NCI-H748 (cell line): Measurements from ENCODE around the gene FBF1.

Source experiments
- DNase-seq: peaks from one replicate; lab custom pipeline; 2025; ENCODE audit not compliant: unreplicated experiment; lab: John Stamatoyannopoulos, UW

FBF1 gene

DNA sequence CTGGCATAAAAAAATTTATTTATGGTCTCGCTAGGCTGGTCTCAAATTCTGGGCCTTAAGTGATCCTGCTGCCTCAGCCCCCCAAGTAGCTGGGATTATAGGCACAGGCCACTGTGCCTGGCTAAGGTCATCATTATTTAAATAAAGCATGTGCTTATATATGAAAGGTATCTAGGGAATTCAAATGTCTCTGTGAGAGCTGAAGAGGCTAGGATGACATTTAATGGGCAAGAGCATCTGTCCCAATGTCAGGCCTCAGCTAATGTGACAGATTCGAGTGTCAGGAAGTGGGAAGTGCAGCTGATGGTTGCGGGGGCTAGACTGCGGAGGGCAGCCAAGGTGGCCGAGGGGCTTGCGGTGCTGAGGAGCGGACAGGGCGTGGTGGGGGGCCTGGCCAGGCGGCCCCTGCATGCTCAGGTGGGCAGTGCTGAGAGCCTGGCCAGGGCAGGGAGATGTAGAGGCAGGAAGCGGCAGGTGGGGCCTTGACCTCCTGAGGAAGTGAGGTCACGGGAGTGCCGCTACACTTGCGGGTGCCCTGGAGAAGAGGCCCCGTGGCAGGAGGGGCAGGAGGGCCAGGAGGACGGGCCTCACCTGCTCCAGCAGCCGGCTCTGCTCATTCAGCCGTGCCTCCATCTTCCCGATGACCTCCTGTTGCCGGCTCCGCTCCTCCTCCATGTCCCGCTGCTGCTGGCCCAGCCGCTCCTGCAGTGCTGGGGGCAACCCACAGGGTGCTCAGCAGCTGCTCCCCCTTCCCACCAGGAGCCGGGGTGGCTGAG lies 23.5 kb downstream of the FBF1 start:
- no peak for DNase-seq

DNA sequence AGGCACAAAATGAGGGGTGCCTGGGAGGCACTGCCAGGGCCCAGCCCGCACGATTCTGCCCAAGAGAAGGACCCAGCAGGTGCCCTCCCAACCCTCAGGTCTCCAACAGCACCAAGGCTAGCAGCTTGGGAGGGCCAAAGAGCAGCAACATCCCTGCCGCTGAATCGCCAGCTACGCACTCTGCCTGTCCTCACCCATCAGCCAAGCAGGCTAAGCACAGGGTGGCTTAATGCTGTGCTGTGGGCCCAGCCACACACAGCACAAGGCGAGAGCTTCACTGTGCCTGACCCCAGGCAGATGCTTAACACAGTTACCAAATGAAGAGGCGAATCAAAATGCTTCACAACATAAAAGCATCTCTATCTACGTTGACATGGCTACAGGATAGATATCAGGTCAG lies 25.6 kb downstream of the FBF1 start:
- DNase-seq, result no peak

DNA sequence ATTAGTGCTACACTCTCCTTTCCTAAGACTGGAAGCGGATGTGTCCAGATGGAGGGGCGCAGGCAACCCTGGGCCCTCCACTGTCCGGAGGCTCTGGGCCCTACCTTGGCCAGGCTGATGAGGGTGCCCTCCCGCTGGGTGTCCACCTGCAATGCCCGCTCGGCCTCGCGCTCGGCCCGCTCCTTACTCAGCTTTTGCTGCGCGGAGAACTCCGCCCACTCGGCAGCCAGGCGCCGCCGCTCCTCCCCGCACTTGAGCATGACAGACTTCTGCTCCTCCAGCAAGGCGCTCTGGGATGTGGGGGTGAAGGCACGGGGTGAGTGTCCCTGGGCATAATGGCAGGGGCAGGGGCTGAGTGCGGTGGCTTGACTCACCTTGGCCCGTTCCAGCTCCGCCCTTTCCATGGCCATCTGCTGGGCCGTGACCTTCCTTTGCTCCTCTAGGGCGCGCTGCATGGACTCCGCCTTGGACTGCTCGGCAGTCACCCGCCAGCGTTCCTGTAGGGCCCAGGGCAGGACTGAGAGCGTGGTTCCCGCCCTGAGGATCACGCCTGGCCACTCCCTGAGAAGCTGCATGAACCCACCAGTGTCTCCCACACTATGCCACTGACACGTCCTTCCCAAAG lies 26.1 kb downstream of the FBF1 start:
- DNase-seq, result no peak

DNA sequence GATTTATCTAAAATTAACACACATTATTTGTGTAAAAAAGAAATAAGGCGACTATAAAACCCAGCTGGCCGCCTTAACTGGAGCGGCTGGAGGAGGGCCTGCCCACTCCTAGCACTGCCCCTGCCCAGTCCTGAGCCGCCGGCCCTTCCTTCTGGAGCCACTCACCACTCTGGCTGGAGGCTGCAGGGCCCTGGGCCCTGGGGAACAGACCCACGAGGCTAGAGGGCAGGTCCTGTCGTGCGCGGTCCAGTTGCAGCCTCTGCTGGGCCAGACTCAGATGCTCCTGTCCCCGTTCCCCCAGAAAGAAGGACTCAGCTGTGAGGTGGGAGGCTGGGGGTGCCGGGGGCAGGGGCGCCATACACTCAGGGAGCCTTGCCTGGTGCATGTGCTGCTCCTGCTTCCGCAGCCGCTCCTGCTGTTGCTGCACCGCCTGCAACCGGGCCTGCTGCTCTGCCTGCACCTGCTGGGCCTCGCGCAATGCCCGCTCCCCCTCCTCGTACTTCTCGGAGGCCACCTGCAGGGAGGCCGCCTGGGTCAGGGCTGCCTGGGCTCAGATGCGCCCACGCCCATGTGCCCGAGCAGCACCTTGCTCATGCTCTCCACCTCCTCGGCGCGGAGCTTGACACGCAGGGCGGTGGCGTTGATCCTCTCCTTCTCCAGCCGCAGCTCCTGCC lies 27.2 kb downstream of the FBF1 start:
- no peak for DNase-seq

DNA sequence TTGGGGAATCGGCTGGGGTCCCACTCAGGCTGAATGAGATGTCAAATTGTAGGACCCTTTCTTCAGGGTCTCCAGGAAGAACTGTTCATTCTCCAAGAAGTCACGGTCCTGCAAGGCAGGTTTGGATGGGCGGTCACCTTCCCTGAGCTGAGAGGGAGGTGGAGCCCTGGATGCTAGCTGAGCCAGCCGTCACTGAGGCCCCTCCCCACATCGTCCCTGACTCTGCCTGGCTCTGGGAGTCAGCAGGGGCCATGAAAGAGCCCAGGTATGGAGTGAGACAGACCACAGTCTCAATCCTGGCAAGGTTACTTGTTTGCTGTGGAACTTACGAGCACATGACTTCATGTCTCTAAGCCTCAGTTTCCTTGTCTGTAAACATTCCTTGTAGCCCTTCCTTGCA lies 30.1 kb downstream of the FBF1 start:
- DNase-seq, result no peak

DNA sequence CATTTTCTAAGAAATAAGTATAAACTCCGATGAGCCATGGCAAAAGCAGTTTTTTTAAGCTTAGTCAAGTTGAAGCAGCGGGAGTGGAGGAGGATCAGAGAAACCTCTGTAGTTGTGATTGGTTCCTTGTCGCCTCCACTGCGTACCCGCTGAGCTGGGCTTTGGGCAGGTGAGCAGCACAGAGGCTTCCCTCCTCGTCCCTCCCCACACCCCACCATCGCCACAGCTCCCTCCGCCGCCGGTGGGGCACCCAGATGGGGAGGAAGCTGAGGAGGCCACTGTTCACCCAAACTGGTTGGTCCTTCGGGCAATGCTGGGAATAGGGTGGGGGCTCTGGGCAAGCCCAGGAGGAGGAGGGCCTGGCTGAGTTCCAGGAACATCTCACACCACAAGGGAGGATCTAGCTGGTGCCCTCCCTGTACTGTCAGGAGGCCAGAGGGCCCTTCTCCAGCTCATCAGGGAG lies 31.0 kb downstream of the FBF1 start:
- peak; percentile 76 for DNase-seq

DNA sequence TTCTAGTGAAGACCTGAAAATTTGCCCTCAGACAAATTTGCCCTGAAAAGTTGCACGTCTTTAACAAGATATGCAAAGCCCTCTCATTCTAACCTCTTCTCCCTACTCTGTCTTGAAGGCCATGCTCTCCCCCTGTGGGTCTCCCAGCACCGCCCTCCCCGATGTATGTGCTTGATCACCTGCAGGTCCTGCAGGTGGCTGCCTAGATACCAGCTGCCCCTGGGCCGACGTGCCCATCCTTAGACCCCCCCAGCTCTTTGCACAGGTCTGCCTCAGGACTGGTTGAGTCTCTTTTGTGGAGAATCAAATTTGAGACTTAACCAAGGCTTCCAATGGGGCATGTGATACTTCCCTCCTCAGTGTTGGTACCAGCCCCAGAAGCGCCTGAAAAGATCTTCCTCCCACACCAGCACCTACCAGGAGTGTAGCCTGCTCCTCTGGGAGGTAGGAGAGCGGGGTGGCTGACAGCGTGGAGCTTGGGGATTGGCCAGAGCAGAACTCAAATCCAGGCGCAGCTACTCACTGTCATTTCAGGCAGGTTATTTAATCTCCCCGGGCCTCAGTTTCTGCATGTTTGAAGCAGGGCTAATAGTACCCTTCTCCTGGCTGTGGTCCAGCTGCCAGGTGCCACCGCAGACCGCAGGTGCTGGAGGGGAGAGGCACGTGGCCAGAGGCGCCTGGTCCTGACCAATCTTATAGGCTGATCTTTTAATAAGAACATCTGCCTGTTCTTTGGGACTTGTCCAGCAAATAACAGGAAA lies 31.6 kb downstream of the FBF1 start:
- peak; percentile 81 for DNase-seq

DNA sequence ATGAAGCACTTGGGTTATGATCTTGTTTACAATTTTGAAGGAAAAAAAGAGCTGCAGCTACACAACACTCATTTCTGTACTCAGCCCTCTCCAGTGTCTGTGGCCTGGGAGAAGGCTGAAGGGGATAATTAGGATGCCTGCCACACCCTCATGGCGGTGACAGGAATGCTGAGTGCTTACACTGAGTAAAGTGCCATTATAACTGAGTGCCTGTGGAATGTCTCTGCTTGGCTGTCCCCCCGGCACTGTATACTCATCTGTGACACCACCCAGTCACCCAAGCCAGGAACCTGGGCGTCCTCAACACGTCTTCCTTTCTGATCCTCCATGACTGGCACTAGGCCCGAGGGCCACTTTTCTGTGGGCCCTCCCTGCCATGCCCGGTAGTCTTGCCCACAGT lies 32.6 kb downstream of the FBF1 start:
- DNase-seq, result peak; percentile 55

DNA sequence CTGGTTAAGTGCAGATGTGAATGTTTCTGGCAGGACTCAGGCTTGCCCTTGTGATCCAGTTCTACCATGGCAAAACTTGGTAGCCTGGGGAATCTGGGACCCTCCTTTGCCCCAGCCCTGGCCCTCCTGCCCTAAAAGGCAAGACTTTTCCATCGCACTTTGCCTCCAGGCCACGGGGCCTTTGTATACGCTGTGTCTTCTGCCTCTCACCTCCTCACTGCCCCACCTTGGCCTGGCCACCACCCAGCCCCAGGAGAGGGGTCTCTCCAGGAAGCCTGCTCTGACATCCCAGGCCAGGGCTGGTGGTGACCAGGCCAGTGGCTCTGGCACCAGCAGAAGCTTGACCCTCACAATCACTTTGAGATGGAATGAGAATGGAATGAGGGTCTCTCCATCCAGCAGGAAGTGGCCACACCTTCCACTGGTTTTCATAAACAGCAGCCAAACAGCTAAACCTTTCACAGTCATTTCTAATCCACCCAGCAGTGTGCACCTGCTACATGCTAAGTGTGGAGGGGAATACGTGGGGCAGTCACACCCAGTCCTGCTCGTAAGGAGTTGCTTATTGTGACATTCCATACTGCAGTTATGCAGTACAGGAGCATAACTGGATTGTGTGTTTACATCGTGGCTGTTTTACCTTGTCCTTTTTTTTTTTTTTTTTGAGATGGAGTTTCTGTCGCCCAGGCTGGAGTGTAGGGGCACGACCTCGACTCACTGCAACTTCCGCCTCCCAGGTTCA lies 34.5 kb downstream of the FBF1 start:
- no peak for DNase-seq

DNA sequence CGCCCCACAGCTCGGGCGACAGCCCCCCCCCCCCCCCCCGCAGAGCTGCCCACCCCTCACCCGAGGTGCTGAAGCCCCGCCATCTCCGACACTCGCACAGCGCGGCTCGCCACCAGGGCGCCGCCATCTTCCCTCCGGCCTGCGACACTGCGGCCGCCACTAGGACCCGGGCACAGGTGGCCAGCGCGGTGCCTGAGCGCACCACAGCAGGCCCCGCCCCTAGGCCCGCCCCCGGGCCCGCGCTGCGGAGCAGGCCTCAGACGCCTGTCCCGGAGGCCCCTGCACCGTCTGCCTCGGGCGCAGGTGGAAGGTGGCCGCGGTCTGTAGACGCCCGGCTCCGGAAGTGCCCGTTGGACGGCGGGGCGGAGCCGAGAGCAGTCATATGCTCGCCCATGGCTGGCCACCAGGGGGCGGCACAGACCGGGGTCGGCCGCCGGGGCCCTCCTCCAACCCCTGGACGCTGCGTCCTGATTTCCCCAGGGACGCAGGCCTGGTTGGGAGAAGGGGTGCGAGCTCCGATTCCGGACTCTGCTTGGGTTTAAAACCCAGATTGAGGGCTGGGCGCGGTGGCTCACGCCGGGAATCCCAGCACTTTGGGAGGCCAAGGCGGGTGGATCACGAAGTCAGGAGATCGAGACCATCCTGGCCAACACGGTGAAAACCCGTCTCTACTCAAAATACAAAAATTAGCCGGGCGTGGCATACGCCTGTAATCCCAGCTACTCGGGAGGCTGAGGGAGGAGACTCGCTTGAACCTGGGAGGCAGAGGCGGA lies 35.9 kb downstream of the FBF1 start, which contains the start of gene MRPL38:
Gene MRPL38, minus strand, starts transcription at position 136 of the 773 bp plus-strand sequence. Its CDS starts 9 bp downstream, at position 127.
- DNase-seq, result peak; percentile 93

DNA sequence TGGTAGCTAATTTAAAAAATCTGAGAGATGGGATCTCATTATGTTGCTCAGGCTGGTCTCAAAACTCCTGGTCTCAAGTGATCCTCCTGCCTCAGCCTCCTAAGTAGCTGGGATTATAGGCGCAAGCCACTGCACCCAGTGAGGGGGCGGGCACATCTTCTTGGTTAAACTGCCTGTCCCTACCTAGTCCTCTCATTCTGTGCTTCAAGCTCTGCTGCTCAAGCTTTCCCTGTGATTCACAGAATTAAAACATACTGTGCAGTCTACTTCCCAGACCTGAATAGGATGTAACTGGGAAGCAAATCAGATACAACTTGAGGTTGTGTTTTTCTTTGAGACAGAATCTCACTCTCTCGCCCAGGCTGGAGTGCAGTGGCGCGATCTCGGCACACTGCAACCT lies 38.4 kb downstream of the FBF1 start:
- no peak for DNase-seq

DNA sequence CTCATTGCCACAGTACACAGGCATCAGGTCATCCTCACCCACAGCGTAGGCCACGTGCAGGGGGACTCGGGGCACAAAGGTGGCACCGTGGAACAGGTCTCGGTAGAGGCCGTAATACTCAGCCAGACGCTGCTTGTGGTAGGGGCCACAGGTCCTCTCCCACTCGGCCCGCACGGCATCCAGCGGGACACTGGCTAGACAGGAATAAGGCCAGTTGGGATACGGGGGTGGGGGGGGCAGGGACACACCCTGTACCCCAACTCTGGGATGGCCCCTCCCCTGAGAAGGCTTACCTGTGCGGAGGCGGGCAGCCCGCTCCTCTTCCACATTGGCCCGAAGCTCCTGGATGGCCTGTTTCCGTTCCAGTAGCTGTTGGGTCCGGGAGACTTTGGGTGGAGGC lies 39.1 kb downstream of the FBF1 start:
- DNase-seq, result no peak

DNA sequence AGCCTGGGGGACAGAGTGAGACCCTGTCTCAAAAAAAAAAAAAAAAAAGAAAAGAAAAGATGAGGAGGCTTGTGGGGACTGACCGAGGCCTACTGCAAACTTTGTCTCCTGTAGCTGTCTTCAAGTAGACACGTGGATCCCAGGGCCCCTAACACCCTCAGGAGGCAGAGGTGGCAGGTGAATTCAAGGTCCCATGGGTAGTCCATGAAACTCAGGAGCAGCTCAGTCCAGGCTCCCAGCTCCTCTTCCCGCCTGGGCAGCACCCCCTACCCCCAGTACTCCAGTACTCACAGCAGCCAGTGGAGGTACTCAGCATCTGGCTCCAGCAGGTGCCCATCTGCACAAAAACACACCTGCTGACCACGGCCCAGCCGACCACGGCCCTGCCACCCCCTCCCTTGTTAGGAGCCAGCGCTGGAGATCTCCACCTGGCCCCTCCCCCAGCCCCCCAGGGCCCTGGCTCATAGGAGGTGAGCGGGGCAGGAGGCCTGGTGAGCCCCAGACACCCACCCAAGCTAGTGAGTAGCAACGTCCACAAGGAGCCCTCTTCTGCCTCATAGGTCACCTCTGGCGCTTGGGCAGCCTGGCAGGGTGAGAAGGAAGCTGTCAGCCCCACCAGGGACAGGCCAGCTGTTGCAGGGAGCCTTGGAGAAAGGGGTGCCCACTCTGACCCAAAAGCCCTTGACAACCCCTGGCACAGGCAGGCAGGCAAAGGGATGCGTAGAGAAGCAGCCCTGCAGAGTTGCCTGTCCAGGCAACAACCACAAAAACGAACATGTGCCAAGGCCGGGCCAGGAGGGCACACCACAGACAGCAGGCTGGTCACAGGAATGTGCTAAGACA lies 39.9 kb downstream of the FBF1 start:
- DNase-seq, result no peak

DNA sequence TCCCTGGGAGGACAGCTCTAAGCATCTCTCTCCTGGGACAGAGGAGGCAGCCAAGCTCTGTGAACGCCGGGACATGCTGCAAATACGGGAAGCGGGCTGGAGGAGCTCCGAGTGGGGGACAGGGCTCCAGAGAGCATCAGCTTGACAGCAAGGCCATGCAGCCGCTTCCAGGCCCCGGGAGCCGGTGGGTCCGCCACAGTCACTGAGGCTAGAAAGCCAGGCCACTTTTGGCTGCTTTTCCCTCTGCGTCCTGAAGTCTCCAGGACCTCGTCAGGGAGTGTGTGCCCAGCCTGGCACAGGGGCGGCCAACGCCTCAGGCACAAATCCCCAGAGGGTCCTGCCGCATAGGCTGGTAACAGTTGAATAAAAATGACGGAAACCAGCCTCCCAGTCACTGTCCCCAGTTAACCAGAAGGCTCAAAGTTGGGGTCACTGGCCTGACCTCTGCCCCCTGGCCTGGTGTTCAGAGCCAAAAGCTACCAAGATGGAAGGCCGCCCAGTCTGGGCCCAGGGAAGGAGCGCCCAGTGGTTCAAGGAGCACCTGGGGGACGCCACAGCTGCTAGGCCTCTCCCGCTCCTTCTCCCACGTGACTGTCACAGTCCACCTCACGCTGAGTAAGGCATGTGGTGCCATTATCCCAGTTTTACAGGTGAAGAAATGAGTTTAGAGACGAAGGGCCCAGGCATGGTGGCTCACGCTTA lies 40.9 kb downstream of the FBF1 start:
- no peak for DNase-seq

DNA sequence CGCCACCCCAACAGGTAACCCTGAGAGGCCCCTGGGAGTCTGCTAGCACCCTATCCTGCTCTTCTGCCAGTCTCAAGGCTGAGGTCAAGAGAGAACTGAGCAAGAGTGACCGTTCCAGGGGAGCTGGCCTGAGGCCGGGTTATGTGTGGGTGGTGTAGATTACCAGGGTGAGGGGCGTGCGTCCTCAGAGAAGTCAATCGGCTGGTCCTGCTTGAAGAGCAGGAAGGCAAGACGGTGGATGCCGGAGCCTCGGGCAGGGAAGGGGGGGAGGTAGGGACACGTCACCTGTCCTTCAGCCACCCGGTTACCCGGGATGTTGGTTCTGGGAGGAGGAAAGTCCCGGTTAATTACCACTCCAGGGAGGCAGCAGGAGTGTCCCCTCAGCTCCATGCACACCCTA lies 41.5 kb downstream of the FBF1 start:
- no peak for DNase-seq

DNA sequence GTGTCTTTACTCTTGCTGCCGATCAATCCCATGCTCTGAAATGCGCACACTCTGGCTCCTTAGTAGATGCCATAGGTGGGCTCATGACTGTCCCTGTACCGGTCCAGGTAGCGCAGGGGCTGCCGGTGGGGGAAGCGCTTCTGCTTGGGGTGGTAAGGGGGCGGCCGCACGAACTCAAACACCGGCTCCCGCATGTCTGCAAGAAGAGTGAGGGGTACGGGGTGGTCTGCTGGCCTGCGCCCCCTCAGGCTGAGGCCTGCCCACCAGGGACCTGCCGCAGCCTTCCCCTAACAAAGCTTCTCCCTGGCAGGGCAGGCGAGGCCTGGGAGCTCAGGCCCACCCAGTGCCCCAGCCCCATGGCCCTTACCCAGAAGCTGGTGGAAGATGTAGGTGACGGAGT lies 42.1 kb downstream of the FBF1 start:
- DNase-seq, result no peak

DNA sequence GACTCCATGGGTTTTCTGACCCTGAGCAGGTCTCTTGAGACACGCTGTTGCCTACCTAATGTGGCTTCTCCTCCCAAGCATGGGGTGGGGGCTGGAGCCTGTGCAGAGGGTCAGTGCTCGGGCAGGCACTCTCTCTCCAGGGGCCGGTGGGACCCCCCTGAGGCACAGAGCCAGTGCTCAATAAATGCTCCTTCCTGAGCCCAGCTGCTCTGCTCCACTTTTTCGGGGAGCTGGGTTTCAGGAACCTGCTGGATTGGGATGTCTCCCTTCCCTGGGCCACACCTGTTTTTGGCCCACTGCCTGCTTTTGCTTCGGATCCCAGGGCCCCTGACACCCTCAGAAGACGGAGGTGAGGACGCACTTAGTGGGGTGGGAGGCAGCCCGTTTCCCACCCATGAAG lies 42.8 kb downstream of the FBF1 start:
- no peak for DNase-seq
